Stimulated activated CD8-positive, alpha-beta memory T cell treated with anti-CD3 and anti-CD28 coated beads, Interleukin-15, amount 100 ng/mL, for 1 hour (primary cell): ENCODE results near the gene OR5AU1.
A peak's percentile ranks its signal among the peaks of the same experiment; 100 is the strongest.

Experiments
- DNase-seq: peaks from one replicate; pipeline ENCODE4 v3.0.0-alpha.2; 2020; ENCODE audit warnings: low read depth

OR5AU1 gene

GRCh38 chr14:21106498-21107282 lies 49.2 kb downstream of the OR5AU1 start:
- DNase-seq, result peak; percentile 64

GRCh38 chr14:21106176-21106497 lies 49.7 kb downstream of the OR5AU1 start:
- DNase-seq, result no peak

- no peak for DNase-seq
Observed at GRCh38 chr14:21105095-21105494, 50.8 kb downstream of the OR5AU1 start.
